Measurements from ENCODE around the gene TMEM123.

Gene TMEM123

DNA sequence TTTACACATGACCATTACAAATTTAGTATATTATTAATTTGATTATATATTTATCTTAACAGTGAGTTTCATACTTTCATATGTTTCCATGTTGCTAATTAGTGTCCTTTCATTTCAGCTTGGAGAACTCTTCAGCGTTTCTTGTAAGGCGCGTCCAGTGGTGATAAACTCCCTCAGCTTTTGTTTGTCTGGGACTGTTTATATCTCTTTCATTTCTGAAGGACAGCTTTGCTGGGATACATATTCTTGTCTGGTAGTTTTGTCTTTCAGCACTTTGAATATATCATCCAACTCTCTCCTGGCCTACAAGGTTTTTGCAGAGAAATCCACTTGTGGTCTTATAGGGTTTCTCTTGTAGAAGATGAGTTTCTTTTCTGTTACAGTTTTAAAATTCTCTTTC lies 93.2 kb downstream of the TMEM123 start:
- peaks cover 77% of the 10 kb centered on the region for H3K36me3 ChIP-seq (ENCODE audit: control insufficient read depth, insufficient read depth, low read length)
- no peaks in the 10 kb centered on the region for H3K4me1 ChIP-seq (ENCODE audit: control insufficient read depth, insufficient read depth, low read length, poor library complexity, severe bottlenecking)
- H3K9me3 ChIP-seq (ENCODE audit: control insufficient read depth, low read length), result no peaks in the 10 kb centered on the region
- WGBS, 2 experiments (ENCODE audit: insufficient coverage in 2 of 2), result 100% methylated on average over 1 of the region's 3 CpGs; no CpG with 5 or more reads in 1 of the 2 experiments
- no peak overlapping the region for H3K27ac ChIP-seq (ENCODE audit: low read depth, low read length, severe bottlenecking)
- H3K4me3 ChIP-seq (ENCODE audit: extremely low read depth, insufficient read depth, low read length, poor library complexity, severe bottlenecking), result no peak overlapping the region

DNA sequence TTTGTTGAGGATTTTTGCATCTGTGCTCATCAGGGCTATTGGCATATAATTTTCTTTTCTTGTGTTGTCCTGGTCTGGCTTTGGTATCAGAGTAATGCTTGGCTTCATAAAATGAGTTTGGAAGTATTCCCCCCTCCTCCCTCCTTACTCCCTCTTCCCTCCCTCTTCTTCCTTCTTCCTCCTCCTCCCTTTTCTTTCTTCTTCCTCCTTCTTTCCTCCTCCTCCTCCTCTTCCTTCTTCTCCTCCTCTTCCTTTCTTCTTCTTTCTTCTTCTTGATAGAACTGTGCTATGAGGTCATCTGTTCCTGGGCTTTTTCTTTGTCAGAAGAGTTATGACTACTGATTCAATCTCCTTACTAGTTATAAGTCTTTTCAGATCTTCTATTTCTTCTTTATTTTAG lies 95.4 kb downstream of the TMEM123 start:
- Histone ChIP-seq H3K4me3 (ENCODE audit: extremely low read depth, insufficient read depth, low read length, poor library complexity, severe bottlenecking) (no peak overlapping the region), H3K9me3 (ENCODE audit: control insufficient read depth, low read length) (no peaks in the 10 kb centered on the region), H3K4me1 (ENCODE audit: control insufficient read depth, insufficient read depth, low read length, poor library complexity, severe bottlenecking) (no peaks in the 10 kb centered on the region), H3K36me3 (ENCODE audit: control insufficient read depth, insufficient read depth, low read length) (peaks cover 84% of the 10 kb centered on the region), H3K27ac (ENCODE audit: low read depth, low read length, severe bottlenecking) (no peak overlapping the region)

DNA sequence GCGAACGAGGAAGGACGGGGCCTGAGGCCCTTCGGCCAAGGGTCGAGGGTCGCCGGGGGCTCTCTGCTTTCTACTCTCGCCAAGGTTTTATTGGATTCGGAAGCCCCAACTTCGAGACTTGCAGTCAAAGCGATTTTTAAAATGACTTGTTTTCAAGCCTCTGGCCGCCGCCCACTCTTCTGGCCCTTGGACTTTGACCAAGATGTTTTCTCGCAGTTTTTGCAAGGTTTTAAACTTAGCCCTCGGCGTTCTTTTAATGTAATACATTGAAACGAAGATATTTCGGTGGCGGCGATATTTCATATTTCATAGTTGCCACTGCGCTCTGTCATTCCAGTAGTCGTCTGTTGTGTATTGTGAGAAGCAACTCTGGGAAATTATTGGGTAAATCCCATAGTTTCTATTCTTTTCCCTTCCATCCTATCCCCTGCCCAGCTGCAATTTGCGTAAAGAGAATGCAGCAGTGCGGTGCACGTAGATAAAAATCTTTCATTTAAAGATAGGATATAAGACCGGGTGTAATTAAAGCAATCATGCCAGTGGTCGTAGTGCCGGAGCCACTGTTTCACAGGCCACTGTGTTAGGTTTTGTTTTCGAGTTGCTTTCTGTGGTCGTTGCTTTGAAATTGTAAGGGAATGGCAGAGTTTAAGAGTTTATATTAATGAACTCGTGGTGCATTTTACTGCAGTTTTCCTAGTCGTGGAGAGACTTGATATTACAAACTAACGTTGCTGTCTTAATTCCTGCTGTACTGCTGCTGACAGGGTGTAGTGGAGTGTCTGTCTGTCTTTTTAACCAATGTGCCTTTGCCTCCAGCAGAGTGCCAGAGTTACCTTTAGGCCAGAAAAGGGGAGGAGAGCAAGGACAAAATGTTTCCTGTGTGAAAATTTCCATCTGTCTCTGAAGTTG lies 104.8 kb downstream of the TMEM123 start:
- peaks cover 15% of the 10 kb centered on the region for H3K4me1 ChIP-seq (ENCODE audit: control insufficient read depth, insufficient read depth, low read length, poor library complexity, severe bottlenecking)
- H3K4me3 ChIP-seq (ENCODE audit: extremely low read depth, insufficient read depth, low read length, poor library complexity, severe bottlenecking), result peak overlapping the region; percentile 89
- 0 to 2% methylated on average over 26 to 28 of the region's 33 CpGs for WGBS, 2 experiments (ENCODE audit: insufficient coverage in 2 of 2)

DNA sequence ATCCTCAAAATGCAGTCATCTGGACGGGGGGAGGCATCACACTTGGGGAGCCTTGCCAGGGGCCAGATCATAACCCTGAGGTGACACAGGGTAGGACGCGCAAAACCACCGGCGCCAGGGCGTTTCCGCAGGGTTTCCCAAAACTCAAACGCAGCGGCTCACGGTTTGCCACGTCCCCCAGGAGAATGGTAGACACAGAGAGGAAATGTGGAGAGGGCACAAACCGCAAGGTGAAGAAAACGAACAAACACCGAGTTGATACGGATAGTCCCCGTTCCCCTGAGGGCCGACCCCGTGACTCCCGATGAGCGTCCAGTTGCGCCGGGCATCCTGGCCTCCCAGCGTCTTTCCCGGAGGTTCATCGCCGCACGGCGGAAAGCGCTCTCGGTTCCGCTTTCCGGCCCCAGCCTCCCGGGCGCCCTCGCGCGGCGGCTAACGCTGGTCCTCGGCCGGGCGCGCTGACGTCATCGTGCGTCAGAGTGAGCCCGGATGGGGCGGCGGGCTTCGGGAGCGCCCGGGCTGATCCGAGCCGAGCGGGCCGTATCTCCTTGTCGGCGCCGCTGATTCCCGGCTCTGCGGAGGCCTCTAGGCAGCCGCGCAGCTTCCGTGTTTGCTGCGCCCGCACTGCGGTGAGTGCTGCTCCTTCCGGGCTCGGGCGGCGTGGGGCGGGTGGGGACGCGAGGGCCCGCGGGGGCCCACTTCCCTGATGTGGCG lies 105.7 kb downstream of the TMEM123 start, which contains the start of gene BIRC2:
Gene BIRC2, plus strand, starts transcription at position 467 of the 714 bp plus-strand sequence. CDS start 2,641 bp downstream, outside the sequence.
- peak within 1 kb of the TSS; percentile 98 for H3K27ac ChIP-seq (ENCODE audit: low read depth, low read length, severe bottlenecking)
- H3K36me3 ChIP-seq (ENCODE audit: control insufficient read depth, insufficient read depth, low read length), result peaks cover 20% of the 10 kb centered on the region
- 0% methylated on average over 69 to 77 of the region's 77 CpGs for WGBS, 2 experiments (ENCODE audit: insufficient coverage in 2 of 2)
- H3K4me3 ChIP-seq (ENCODE audit: extremely low read depth, insufficient read depth, low read length, poor library complexity, severe bottlenecking), result peak within 1 kb of the TSS; percentile 89
- no peaks in the 10 kb centered on the region for H3K9me3 ChIP-seq (ENCODE audit: control insufficient read depth, low read length)
- peaks cover 15% of the 10 kb centered on the region for H3K4me1 ChIP-seq (ENCODE audit: control insufficient read depth, insufficient read depth, low read length, poor library complexity, severe bottlenecking)

More for the DNA sequence above, 104.8 kb downstream of the TMEM123 start:
- Histone ChIP-seq H3K9me3 (ENCODE audit: control insufficient read depth, low read length) (no peaks in the 10 kb centered on the region), H3K36me3 (ENCODE audit: control insufficient read depth, insufficient read depth, low read length) (peaks cover 26% of the 10 kb centered on the region), H3K27ac (ENCODE audit: low read depth, low read length, severe bottlenecking) (peak overlapping the region; percentile 98)

DNA sequence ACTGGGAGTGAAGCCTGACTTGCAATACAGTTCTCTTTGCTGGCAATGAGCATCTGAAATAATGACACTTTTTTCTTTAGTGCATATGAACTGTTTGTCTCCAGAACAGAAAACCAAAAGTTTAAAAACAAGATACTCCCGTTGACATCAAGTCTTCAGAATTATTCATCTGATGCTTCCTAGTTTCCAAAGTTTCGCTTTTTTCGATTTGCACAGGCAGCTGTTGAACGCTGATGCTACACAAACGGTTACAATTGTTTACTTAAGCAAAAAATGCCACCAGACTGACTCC lies 106.2 kb downstream of the TMEM123 start:
- H3K4me3 ChIP-seq (ENCODE audit: extremely low read depth, insufficient read depth, low read length, poor library complexity, severe bottlenecking), result peak overlapping the region; percentile 89
- peaks cover 16% of the 10 kb centered on the region for H3K36me3 ChIP-seq (ENCODE audit: control insufficient read depth, insufficient read depth, low read length)
- H3K27ac ChIP-seq (ENCODE audit: low read depth, low read length, severe bottlenecking), result peak overlapping the region; percentile 98
- H3K9me3 ChIP-seq (ENCODE audit: control insufficient read depth, low read length), result no peaks in the 10 kb centered on the region
- 0 to 4% methylated on average over 3 to 5 of the region's 5 CpGs for WGBS, 2 experiments (ENCODE audit: insufficient coverage in 2 of 2)
- H3K4me1 ChIP-seq (ENCODE audit: control insufficient read depth, insufficient read depth, low read length, poor library complexity, severe bottlenecking), result peaks cover 15% of the 10 kb centered on the region
